GM18951 (cell line): ENCODE data around the gene PDZD8.

ENCODE experiments used
- POLR2A ChIP-seq: IDR thresholded peaks from 4 replicates; pipeline ENCODE4 v1.6.1; 2011; ENCODE audit warnings: mild to moderate bottlenecking; ENCODE audit not compliant: insufficient read length, insufficient read depth; ENCODE audit errors: extremely low read depth
- in situ Hi-C: fragments of 300-500 bp; cut with MboI; formaldehyde crosslinking; loops from one replicate; pipeline ENCODE4 v1.12.0; 2022; ENCODE audit warnings: low sequenced_read_pairs, mixed read lengths, inconsistent platforms; ENCODE audit not compliant: unreplicated experiment

The PDZD8 gene

DNA sequence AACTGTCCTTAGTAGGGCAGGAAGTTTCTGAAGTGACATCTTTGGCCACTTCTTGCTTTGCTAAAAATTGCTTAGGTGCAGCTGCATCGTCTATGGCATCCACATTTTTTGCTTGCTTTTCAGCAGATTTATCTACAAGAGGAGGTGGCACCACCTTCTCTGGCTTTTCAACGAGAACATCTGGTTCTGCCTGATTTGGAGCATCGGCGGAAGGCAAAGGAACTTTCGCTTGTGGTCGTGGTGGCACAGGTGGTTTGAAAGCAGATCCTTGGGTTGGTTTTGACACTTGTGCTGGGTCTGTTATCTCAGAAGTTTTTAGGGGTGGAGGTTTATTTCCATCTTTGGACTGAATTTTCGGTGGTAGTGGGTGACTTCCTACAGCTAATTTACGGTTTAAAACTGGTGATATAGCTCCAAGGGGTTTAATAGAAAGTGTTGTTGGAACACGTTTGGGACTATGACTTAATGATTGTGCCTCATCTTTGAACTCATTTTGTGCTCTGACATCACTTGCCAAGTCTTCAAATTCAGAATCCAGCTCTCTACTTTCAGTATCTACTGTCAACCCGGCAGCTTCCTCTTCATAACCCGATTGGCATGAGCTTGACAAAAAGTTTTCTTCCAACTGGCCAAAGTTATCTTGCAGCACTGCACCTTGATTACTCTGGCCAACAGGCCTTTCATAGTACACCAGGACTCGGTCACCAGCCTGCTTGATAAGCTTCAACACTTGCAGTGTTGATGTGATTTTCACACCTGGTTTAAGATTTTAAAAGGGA, 90.3 kb downstream of the PDZD8 start:
- no peak for TF ChIP-seq POLR2A

DNA sequence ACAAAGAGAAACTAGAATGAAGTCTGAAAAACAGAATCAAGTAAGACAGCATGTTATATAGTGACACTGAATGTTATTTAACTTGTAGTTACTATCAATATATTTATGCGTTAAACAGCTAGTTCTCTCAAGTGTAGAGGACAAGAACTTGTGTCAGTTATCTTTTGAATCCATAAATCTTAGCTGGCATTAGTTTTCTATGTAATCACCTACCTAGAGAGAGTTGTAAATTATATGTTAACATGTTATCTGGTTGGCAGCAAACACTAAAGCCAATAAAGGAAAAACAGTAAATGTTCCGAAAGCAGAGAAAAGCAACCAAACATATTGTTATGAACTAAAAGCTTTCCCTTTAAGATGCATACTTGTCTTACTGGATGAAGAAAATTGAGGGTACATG, 97.6 kb downstream of the PDZD8 start:
- TF ChIP-seq POLR2A: no peak
- in situ Hi-C loops: no loop called here

More for the DNA sequence above, 90.3 kb downstream of the PDZD8 start:
- in situ Hi-C loops: no loop called here

DNA sequence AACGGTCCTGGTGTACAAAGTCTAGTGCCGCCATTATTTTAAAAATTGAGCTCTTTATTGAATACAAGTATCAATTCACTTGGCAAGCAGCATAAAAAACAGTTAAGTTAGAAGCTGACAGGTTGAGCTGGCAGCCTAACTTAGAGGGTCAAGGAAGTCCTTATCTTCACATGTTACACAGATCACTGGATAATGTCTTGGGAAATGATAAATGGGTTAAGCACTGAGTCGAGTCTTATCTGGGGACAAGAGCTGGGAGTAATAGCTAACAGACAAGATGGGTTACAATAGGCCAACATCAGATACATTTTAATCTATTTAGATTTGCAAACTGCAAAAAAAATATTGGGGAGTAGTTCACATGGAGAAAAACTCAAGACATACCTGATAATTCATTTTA, 100.1 kb downstream of the PDZD8 start:
- TF ChIP-seq POLR2A: no peak
- in situ Hi-C loops: no loop called here

DNA sequence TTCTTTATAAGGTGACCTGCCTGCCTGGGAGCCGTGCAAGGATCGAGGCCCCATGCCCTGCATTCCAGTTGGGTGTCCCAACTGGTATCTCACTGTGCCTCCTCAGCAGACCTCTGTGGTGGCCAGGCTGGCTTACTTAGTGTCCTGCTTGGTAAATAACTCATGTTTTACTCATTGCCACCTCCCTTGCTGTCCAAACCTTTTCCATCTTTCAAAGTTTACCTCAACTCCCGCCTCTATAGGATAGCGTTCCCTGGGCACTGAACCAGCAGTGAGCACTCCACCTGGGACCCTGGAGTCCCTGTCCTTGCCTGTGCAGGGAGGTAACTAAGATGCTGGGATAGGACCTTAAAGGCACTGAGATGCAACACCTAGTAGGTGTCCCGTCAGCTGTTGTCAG, 100.7 kb downstream of the PDZD8 start:
- no peak for TF ChIP-seq POLR2A
- in situ Hi-C loops: no loop called here

DNA sequence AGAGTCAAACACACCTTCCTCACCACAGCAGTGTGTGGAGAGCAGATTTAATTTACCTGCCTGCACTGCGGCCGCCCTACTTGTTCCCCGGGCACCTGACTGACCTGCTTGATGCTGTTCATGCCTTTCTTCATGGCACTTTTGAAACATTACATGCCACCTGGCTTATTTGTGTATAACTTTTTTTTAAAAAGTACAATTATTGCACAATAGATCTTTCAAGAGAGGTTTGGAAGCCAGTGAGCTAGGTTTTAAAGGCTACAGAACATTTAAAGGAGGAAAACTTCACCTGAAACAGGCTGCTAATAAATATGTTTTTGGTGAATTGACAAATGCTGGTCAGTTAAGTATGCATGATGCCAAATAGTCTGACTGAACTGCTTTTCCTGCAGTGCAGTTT, 101.3 kb downstream of the PDZD8 start:
- in situ Hi-C loops: no loop called here
- no peak for TF ChIP-seq POLR2A

DNA sequence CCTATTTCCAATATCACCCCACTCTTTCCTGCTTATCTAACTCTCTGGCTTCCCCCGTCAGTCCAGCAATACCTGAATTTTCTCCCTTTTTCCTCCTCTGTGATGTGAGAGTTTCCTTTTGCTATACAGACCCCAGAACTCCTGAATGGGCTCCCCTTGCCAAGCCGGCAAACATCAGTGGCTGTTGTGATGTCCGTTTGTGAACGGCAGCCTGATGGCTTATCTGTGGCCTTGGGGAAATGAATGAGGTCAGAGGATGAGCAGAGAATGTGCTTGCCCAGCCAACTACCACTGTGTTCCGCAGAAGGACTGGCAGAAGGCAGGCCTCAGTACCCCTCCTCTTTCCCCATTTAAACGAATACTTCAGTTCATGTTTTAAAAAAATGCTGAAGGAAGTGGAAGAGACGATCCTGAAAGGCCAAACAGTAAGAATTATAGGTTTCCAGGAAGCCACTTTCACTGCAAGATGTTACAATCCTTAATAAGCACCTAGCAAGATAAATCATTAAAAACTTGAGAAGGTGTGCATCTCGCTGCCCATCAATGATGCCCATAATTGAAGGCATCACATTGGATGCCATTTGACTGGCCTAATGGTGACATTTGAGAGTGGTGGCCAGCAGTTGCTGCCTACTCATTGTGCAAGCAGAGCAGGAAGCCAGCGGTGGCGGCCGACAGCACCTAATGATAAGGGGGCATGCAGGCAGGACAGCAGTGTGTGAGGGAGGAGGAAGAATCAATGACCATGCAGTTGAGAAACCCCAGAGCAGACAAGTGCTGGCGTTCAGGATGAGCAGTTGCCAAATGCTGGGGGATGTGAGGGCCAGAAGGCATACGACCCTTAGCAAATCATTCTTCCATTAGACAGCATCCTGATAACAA, 102.8 kb downstream of the PDZD8 start:
- no peak for TF ChIP-seq POLR2A
- in situ Hi-C loops: no loop called here

DNA sequence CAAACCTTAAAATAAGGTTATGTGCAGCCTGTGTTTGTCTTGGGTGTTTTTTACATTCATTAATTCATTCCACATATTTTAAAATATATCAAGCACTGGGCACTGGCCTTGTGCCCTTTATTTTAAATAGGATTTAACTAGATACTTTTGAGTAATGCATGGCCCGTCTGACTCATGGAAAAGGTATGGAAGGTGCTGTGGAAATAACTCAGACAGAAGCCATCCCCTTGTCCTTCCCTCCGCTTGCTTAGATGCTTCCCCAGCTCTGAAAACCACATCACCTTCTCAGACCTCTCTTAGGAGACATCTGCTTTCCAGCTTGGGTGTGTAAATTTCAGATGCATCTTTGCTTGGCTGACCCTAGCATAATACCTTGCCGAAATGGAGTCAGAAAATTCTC, 103.8 kb downstream of the PDZD8 start:
- no peak for TF ChIP-seq POLR2A
- in situ Hi-C loops: no loop called here

DNA sequence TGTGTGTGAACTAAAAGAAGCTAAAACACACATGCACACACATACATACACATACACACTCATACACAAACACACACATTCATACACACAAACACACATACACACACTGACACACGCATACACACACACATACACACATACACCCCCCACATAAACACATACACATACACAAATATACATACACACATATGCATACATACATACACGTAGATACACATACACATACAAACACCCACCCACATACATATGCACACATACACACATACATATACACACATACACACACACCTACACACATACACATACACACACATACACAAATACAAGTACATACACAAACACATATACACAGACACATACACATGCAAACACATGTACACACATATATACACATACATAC, 106.3 kb downstream of the PDZD8 start:
- no peak for TF ChIP-seq POLR2A
- in situ Hi-C loops: no loop called here

DNA sequence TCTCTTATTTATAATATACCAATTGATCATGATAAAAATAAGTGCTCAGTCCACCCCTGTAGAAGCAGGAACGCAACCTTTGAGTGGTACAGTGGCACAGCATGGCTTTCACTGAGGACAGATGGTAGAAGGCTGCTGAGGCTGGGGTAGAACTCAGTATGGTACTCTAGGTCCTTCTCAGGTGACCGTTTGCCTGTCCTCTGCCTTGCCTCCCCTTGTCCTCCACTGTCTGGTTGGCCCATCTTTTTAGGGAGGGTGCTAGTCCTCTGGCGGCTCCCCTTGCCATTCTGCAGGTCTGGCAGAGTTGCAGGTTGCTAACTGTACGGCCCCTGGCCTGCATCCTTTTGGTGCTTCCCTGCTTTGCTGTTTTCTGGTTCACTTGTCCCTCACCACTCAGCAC, 107.0 kb downstream of the PDZD8 start:
- no peak for TF ChIP-seq POLR2A
- in situ Hi-C loops: no loop called here

DNA sequence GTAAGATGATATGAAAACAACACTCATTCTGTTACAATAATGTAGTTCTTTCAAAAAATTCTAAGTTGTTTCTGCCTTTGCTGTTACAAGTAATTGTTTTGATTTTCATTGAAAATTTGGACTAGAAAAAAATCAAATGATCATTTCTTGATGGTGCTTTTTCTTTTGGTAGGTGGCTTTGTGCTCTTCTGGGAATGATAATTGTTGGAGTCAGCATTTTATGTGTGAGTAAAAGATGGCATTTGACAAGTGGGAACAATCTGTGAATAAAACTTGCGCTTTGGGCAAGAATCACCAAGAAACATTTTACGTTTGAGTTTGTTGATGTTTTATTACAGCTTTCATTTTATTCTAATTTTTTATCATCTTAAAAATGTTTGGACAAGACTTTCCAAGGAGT, 108.4 kb downstream of the PDZD8 start:
- no peak for TF ChIP-seq POLR2A
- in situ Hi-C loops: no loop called here

DNA sequence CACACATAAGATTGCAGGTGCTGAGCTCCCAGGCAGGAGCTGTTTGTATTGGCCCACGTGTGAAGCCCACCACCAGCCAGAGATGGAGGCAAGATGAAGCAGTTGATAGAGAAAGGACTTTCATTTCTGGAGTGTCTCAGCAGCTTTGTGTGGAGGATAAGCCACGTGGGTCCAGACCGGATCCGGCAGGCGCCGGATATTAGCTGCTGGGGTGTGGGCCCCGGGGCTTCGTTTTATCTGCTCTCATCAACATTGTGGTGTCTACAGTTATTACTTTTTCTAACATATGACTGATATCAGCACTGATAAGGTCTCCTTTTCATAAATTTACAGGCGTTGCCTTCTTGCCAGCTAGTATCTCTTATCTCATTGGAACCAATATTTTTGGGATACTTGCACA, 108.8 kb downstream of the PDZD8 start:
- in situ Hi-C loops: no loop called here
- TF ChIP-seq POLR2A: no peak

DNA sequence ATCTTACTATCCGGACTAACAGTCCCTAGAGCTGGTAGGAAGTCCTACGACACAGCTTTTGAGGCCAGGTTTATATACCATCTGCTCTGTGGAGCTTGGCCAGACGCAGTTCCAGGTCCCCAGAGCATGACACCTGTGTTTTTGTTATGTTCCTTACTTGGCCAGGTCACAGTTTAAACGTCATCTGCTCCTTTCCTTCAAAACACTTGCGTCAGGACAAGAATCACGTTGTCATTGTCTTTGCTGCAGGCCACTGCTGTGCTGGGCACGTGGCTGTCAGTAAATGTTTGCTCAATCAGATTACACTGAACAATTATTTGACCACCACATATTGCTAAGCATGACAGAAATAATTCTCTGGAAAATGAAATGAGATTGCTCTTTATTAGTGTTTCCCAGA, 110.5 kb downstream of the PDZD8 start:
- in situ Hi-C loops: no loop called here

DNA sequence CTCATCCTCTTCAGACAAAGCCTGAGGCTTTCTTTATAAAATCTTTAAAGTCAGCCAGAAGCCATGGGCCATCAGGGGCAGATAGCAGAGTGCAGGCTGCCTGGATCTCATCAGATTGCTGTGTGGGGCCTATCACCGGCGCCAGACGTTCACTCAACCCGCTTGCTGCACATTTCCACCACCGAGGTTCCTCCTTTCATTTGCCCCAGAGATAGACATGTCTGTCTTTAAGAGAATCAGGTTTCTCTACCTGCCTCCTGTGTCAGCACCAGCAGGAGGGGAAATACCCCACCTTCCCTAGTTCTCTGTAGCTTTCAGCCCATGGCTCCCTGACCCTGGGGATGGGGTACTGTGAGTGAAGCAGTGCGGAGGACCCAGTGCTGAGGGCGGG, 112.3 kb downstream of the PDZD8 start:
- in situ Hi-C loops: no loop called here
- TF ChIP-seq POLR2A: no peak

More for the DNA sequence above, 110.5 kb downstream of the PDZD8 start:
- TF ChIP-seq POLR2A: no peak

DNA sequence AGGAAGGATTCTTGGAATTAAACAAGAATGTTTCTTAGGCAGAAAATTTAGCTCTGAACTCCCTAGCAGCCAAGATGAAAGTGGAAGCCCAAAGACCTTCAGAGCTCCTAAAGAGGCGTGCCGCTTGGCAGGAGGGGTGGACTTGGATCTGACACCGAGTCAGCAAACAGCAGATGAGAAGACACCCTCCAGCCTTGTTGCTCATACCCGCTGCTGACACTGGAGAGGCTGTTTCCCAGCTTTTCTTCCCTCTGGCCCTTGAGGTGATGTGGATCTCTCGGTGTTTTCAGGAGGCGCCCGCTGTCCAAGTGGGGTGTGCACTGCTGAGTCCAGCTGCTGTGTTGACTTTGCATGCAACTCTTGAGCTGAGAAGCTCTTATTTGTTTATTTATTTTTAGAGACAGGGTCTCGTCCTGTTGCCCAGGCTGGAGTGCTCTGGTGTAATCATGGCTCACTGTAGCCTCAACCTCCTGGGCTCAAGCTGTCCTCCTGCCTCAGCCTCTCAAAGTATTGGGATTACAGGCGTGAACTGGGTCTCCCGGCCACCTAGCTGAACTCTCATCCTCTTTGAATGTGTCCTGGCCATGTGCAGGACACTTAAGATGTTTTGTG, 112.8 kb downstream of the PDZD8 start:
- no peak for TF ChIP-seq POLR2A
- in situ Hi-C loops: no loop called here

DNA sequence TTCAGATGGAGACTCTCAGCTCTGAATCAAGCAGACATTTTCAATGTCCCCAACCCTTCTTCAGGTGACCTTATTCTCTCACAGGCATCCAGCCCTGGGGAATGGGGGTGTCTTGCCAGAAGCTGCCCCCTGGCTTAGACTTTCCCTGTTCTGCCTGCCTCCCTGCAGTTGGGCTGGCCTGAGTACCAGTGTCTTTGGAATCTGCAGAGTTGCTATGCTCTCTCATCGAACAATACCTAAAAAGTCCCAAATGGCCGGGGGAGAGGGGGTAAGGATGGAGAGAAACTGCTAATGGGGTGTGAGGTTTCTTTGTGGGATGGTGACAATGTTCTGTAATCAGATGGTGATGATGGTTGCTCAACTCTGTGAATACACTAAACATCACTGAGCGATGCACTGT, 113.7 kb downstream of the PDZD8 start:
- TF ChIP-seq POLR2A: no peak

More for the DNA sequence above, 113.7 kb downstream of the PDZD8 start:
- in situ Hi-C loops: no loop called here
